Stomach smooth muscle (tissue), 2 donors: Measurements from ENCODE around the gene GTF2F2.

Experiments
- H3K27ac ChIP-seq: one replicate; pipeline ENCODE4 v1.7.0; 2013; ENCODE audit warnings: mild to moderate bottlenecking, low read length, inconsistent platforms
- H3K27me3 ChIP-seq, 2 donors: one replicate each; pipeline ENCODE4 v1.7.0; 2013; ENCODE audit warnings: low read length in 2 of 2; ENCODE audit not compliant: insufficient read depth in 2 of 2, control insufficient read depth in 1 of 2
- H3K36me3 ChIP-seq, 2 donors: one replicate each; pipeline ENCODE4 v1.7.0; 2013; ENCODE audit warnings: low read length in 2 of 2; ENCODE audit not compliant: control insufficient read depth in 2 of 2, insufficient read depth in 2 of 2
- H3K4me1 ChIP-seq: one replicate; pipeline ENCODE4 v1.7.0; 2013; ENCODE audit warnings: low read length; ENCODE audit not compliant: control insufficient read depth, insufficient read depth
- H3K4me3 ChIP-seq, 2 donors: one replicate each; pipeline ENCODE4 v1.7.0; 2013; ENCODE audit warnings: low read length in 2 of 2
- H3K9ac ChIP-seq, 2 donors: one replicate each; pipeline ENCODE4 v1.7.0; 2013; ENCODE audit warnings: low read length in 2 of 2, mild to moderate bottlenecking in 1 of 2
- H3K9me3 ChIP-seq, 2 donors: one replicate each; pipeline ENCODE4 v1.7.0; 2013; ENCODE audit warnings: low read length in 2 of 2; ENCODE audit not compliant: control insufficient read depth in 2 of 2
- donor health status: healthy.
- donor health status: Pancreatic carcinoma.

The GTF2F2 gene

GRCh38 chr13:45256254-45256653 lies 135.9 kb downstream of the GTF2F2 start:
- Histone ChIP-seq H3K9ac (no peak overlapping the region), H3K27ac (no peak overlapping the region), H3K4me3 (no peak overlapping the region), H3K9me3 (no peaks in the 10 kb centered on the region), H3K36me3 (peaks cover 3 to 4% of the 10 kb centered on the region in 2 donors), H3K4me1 (peaks cover 2% of the 10 kb centered on the region), H3K27me3 (no peaks in the 10 kb centered on the region)

- Histone ChIP-seq H3K9ac (no peak overlapping the region), H3K36me3 (peaks cover 3 to 4% of the 10 kb centered on the region in 2 donors), H3K27me3 (no peaks in the 10 kb centered on the region), H3K4me1 (peaks cover 2% of the 10 kb centered on the region), H3K4me3 (peak overlapping the region in 1 of 2 donors; percentile 7), H3K27ac (no peak overlapping the region), H3K9me3 (no peaks in the 10 kb centered on the region)
Observed at GRCh38 chr13:45257638-45258333, 137.5 kb downstream of the GTF2F2 start.

GRCh38 chr13:45258334-45258675 lies 138.0 kb downstream of the GTF2F2 start:
- Histone ChIP-seq H3K9ac (no peak overlapping the region), H3K4me1 (peaks cover 2% of the 10 kb centered on the region), H3K27me3 (no peaks in the 10 kb centered on the region), H3K4me3 (peak overlapping the region in 1 of 2 donors; percentile 7), H3K9me3 (no peaks in the 10 kb centered on the region), H3K36me3 (peaks cover 2 to 3% of the 10 kb centered on the region in 2 donors), H3K27ac (no peak overlapping the region)

DNA sequence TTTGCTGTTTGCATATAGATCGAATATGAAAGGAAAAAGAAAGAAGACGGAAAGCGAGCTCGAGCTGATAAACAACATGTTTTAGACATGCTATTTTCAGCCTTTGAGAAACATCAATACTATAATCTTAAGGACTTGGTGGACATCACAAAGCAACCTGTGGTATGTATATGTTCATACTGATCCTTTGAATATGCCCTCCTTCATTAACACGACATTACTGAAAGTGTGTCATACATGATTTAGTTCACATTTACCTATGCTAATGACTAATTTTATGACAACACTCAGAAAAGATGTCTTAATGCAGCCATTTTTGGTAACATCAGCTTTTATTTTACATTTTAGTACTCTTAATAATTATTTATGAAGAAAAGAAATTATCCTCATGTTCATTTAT lies 146.9 kb downstream of the GTF2F2 start:
- H3K9ac ChIP-seq = no peak overlapping the region
- no peak overlapping the region for H3K4me3 ChIP-seq
- H3K36me3 ChIP-seq = peaks cover 0 to 2% of the 10 kb centered on the region in 2 donors
- no peaks in the 10 kb centered on the region for H3K27me3 ChIP-seq
- H3K4me1 ChIP-seq = no peaks in the 10 kb centered on the region
- H3K9me3 ChIP-seq = no peaks in the 10 kb centered on the region
- no peak overlapping the region for H3K27ac ChIP-seq

DNA sequence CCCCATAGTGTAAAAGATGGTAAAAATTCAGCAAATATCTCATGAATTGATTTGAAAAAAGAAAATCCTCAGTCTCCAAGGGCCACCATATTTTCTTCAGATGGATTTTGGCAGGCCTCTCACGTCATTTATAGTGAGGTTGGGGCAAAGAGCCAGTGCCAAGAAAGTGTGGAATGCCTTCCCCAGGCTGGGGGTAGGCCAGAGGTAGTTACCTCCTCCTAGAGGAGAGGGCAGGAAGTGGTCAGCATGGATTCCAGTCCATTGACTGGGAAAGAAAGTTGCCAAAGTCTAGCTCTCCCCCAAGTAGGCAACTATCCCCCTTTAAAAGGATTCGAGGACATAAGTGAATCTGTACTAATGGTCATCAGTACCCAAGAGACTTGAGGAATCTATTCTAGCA lies 148.9 kb downstream of the GTF2F2 start:
- no peak overlapping the region for H3K4me3 ChIP-seq
- no peaks in the 10 kb centered on the region for H3K4me1 ChIP-seq
- H3K27ac ChIP-seq = no peak overlapping the region
- H3K9me3 ChIP-seq = no peaks in the 10 kb centered on the region
- no peak overlapping the region for H3K9ac ChIP-seq
- H3K27me3 ChIP-seq = no peaks in the 10 kb centered on the region
- H3K36me3 ChIP-seq = peaks cover 0 to 2% of the 10 kb centered on the region in 2 donors

- peaks cover 0 to 2% of the 10 kb centered on the region in 2 donors for H3K36me3 ChIP-seq
- no peaks in the 10 kb centered on the region for H3K4me1 ChIP-seq
- H3K9me3 ChIP-seq = no peaks in the 10 kb centered on the region
- H3K4me3 ChIP-seq = no peak overlapping the region
- H3K9ac ChIP-seq = no peak overlapping the region
- no peak overlapping the region for H3K27ac ChIP-seq
- no peaks in the 10 kb centered on the region for H3K27me3 ChIP-seq
Observed at GRCh38 chr13:45276913-45277312, 156.6 kb downstream of the GTF2F2 start.

GRCh38 chr13:45278096-45278645 lies 157.9 kb downstream of the GTF2F2 start:
- Histone ChIP-seq H3K9ac (no peak overlapping the region), H3K36me3 (peaks cover 0 to 2% of the 10 kb centered on the region in 2 donors), H3K4me1 (no peaks in the 10 kb centered on the region), H3K27ac (no peak overlapping the region), H3K4me3 (no peak overlapping the region), H3K9me3 (no peaks in the 10 kb centered on the region), H3K27me3 (no peaks in the 10 kb centered on the region)

DNA sequence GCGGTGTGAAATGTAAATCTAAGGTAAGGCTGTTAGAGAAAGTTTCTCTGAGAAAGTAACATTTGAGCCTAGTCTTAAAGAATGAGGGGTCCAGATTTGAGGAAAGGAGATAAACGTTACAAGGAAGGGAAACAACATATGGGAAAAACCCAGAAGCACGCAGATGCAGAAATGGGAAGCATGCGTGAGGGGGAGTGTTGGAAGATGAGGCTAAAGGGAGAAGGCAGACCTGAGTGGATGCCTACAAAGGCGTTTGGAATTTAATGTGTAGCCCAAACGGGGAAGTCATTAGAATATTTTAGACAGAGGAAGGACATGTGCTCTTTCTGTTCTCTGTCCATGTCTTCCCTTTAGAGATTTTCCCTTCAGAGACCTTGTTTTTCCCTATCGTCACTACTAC lies 159.7 kb downstream of the GTF2F2 start:
- no peak overlapping the region for H3K27ac ChIP-seq
- no peaks in the 10 kb centered on the region for H3K27me3 ChIP-seq
- peaks cover 2 to 3% of the 10 kb centered on the region in 2 donors for H3K36me3 ChIP-seq
- no peaks in the 10 kb centered on the region for H3K9me3 ChIP-seq
- H3K4me3 ChIP-seq = no peak overlapping the region
- H3K9ac ChIP-seq = no peak overlapping the region
- no peaks in the 10 kb centered on the region for H3K4me1 ChIP-seq

- H3K4me1 ChIP-seq = no peaks in the 10 kb centered on the region
- H3K27ac ChIP-seq = no peak overlapping the region
- no peaks in the 10 kb centered on the region for H3K9me3 ChIP-seq
- no peaks in the 10 kb centered on the region for H3K27me3 ChIP-seq
- peaks cover 2 to 12% of the 10 kb centered on the region in 2 donors for H3K36me3 ChIP-seq
- peak overlapping the region in 1 of 2 donors; percentile 1 for H3K9ac ChIP-seq
- no peak overlapping the region for H3K4me3 ChIP-seq
Observed at GRCh38 chr13:45280751-45281634, 160.7 kb downstream of the GTF2F2 start.

DNA sequence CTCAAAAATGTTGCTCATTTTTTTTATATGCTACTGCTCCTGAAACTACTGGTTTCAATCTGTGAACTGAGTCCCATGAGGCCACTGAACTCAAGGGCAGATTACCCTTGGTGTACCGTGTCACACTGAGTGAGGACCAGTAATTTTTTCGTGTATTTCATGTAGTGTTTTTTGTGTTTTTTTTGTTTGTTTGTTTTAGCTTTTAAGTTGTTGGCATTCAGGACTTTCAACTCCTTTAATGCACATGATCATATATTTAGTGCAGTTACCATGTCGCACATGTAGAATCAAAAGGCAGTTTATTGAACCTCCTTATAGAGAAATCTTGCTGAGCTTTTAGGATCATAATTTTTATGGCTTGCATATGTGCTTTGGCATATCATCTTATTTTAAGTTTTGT lies 162.7 kb downstream of the GTF2F2 start:
- H3K9ac ChIP-seq = no peak overlapping the region
- no peaks in the 10 kb centered on the region for H3K9me3 ChIP-seq
- H3K36me3 ChIP-seq = peaks cover 2 to 12% of the 10 kb centered on the region in 2 donors
- no peaks in the 10 kb centered on the region for H3K27me3 ChIP-seq
- no peak overlapping the region for H3K4me3 ChIP-seq
- no peak overlapping the region for H3K27ac ChIP-seq
- no peaks in the 10 kb centered on the region for H3K4me1 ChIP-seq
